Tibial artery (tissue), 4 donors: ENCODE data around the gene PRAC2.

ENCODE experiments used
- DNase-seq, 2 donors: peaks; one replicate each; pipeline ENCODE4 v3.0.0-alpha.2; 2019
- H3K27ac ChIP-seq, 2 donors: fragments of 200-600 bp; sonication (generic) in 1 of 2; 1 replicate in 1 of 2; 2 replicates in 1 of 2; pipeline ENCODE4 v1.5.1; 2018 to 2019; ENCODE audit warnings: mild to moderate bottlenecking in 1 of 2
- H3K27me3 ChIP-seq, 2 donors: fragments of 200-600 bp; sonication (generic) in 1 of 2; one replicate each; pipeline versions ENCODE4 v1.5.1 to v1.6.0; 2016 to 2019
- H3K36me3 ChIP-seq, 3 donors: fragments of 200-600 bp; sonication (generic) in 2 of 3; one replicate each; pipeline ENCODE4 v1.5.1; 2016 to 2019; ENCODE audit warnings: mild to moderate bottlenecking in 2 of 3
- H3K4me1 ChIP-seq, 4 donors: fragments of 200-600 bp; sonication (generic) in 2 of 4; 1 replicate in 3 of 4; 2 replicates in 1 of 4; pipeline ENCODE4 v1.5.1; 2016 to 2019
- H3K4me3 ChIP-seq, 2 donors: fragments of 200-600 bp; sonication (generic) in 1 of 2; 1 replicate in 1 of 2; 2 replicates in 1 of 2; pipeline ENCODE4 v1.5.1; 2018 to 2019; ENCODE audit warnings: mild to moderate bottlenecking in 2 of 2
- H3K9me3 ChIP-seq, 3 donors: fragments of 200-600 bp; sonication (generic) in 1 of 3; one replicate each; pipeline ENCODE4 v1.5.1; 2016 to 2019
- intact Hi-C: fragments of 100-400 bp; cut with DNase I; formaldehyde crosslinking; loops from one replicate; pipeline ENCODE4 v1.15.0; 2023; ENCODE audit warnings: low total_unique reads
- TF ChIP-seq, protein P1 (sequence below), 2 experiments: fragments of 200-600 bp in 1 of 2; fragments of 450-650 bp in 1 of 2; IDR thresholded peaks; one replicate each; pipeline ENCODE4 v1.5.1; 2017 to 2019; ENCODE audit warnings: antibody characterized with exemption in 2 of 2, mild to moderate bottlenecking in 1 of 2, moderate library complexity in 1 of 2

Gene PRAC2

GRCh38 chr17:48690655-48691054, 32.3 kb upstream of the PRAC2 start:
- H3K36me3 ChIP-seq: no peaks in the 10 kb centered on the region
- no peak for DNase-seq
- H3K27me3 ChIP-seq: peaks cover 0 to 37% of the 10 kb centered on the region in 2 donors
- TF ChIP-seq, protein P1, sequence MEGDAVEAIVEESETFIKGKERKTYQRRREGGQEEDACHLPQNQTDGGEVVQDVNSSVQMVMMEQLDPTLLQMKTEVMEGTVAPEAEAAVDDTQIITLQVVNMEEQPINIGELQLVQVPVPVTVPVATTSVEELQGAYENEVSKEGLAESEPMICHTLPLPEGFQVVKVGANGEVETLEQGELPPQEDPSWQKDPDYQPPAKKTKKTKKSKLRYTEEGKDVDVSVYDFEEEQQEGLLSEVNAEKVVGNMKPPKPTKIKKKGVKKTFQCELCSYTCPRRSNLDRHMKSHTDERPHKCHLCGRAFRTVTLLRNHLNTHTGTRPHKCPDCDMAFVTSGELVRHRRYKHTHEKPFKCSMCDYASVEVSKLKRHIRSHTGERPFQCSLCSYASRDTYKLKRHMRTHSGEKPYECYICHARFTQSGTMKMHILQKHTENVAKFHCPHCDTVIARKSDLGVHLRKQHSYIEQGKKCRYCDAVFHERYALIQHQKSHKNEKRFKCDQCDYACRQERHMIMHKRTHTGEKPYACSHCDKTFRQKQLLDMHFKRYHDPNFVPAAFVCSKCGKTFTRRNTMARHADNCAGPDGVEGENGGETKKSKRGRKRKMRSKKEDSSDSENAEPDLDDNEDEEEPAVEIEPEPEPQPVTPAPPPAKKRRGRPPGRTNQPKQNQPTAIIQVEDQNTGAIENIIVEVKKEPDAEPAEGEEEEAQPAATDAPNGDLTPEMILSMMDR (IDR thresholded peaks at IDR 0.05): no peak
- H3K4me3 ChIP-seq: no peak overlapping the region
- peaks cover 0 to 9% (median 0%) of the 10 kb centered on the region in 3 donors for H3K9me3 ChIP-seq
- H3K4me1 ChIP-seq: no peaks in the 10 kb centered on the region
- intact Hi-C loops: no loop called here
- H3K27ac ChIP-seq: no peak overlapping the region

- DNase-seq: no peak
- no peak overlapping the region for H3K27ac ChIP-seq
- H3K4me1 ChIP-seq: no peaks in the 10 kb centered on the region
- no peaks in the 10 kb centered on the region for H3K36me3 ChIP-seq
- TF ChIP-seq, protein P1 (IDR thresholded peaks at IDR 0.05): no peak
- intact Hi-C loops: no loop called here
- peaks cover 0 to 9% (median 0%) of the 10 kb centered on the region in 3 donors for H3K9me3 ChIP-seq
- peaks cover 0 to 43% of the 10 kb centered on the region in 2 donors for H3K27me3 ChIP-seq
- no peak overlapping the region for H3K4me3 ChIP-seq
These were observed 30.9 kb upstream of the PRAC2 start for GRCh38 chr17:48692049-48692448.

- Histone ChIP-seq H3K9me3 (peaks cover 0 to 9% (median 0%) of the 10 kb centered on the region in 3 donors), H3K36me3 (no peaks in the 10 kb centered on the region), H3K27me3 (peaks cover 0 to 41% of the 10 kb centered on the region in 2 donors), H3K4me3 (no peak overlapping the region), H3K27ac (no peak overlapping the region), H3K4me1 (no peaks in the 10 kb centered on the region)
- DNase-seq: no peak
- TF ChIP-seq, protein P1 (IDR thresholded peaks at IDR 0.05): no peak
- intact Hi-C loops: no loop called here
These were observed 29.8 kb upstream of the PRAC2 start for GRCh38 chr17:48693178-48693577.

DNA sequence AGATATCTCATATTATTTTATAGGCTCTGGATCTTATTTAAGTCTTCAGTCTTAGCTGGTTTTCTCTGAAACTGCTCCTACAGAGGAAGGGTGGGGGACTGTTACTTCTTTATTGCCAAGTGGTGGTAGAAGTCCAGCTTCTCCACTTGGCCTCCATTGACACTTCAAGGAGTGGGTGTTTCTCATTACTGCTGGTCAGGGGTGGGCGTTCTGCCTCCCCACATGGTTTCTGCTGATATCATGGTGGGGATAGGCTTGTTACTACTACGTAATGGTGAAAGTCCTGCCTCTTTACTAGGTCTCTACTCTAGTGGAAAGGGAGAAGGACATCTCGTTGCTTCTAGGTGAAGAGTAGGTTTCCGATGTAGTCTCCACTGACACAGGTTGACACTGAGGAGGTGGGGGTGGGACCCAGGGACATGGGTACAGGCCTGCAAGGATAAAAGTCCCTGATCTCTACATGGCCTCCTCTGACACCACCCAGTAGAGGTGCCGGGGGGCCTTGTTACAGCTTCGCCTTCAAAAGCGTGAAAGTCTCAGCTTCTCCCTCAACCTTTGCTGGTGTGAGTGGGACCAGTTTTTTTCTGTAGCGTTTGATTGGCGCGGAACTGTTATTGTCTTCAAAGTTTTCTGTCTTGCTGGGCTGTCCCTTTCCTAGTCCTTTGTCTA, 21.0 kb upstream of the PRAC2 start:
- Histone ChIP-seq H3K9me3 (no peaks in the 10 kb centered on the region), H3K4me3 (no peak overlapping the region), H3K4me1 (no peaks in the 10 kb centered on the region), H3K27me3 (peaks cover 0 to 71% of the 10 kb centered on the region in 2 donors), H3K36me3 (no peaks in the 10 kb centered on the region), H3K27ac (no peak overlapping the region)
- intact Hi-C loops: no loop called here
- DNase-seq: no peak
- TF ChIP-seq, protein P1 (IDR thresholded peaks at IDR 0.05): no peak

DNA sequence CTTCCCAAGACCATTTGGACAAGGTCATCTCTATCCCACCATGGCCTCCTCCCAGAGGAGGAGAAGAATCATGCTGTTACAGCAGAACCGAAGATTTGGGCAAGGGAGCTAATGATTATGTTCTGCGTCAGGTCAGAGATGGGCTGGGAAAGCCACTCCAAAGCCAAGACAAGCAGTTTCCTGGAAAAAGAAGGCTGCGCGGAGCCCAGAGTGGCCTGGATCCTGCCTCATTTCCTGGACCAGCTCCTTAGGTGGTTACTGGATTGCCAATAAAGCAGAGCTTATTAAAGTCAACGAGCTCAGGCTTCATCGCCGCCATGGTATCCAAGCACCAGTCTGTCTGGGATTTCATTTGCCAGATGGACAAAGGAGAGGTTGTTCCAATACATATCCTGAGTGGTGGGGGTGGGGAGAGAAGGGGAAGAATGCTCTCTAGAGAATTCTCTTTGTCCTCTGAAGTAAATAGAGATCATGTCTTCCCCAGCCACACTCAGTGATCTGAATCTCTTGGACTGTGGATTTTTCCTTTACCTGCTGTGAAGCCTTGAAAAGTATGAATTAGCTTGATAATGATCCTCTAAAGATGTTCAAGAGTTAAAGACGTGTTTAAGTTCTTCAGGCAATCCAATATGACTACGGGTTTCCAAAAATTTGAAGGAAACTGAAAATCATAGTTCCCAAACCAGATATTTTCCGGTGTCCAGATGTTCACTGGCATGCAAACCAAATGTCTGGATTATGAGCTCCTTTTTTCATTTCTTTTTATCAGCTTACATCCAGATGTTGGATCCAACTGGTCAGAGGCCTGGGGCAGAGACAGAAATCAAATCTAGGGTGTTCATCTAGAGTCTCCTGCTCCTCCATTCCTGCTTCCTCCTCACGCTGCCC, 18.4 kb upstream of the PRAC2 start:
- TF ChIP-seq, protein P1 (IDR thresholded peaks at IDR 0.05): no peak
- H3K27ac ChIP-seq: no peak overlapping the region
- H3K4me3 ChIP-seq: no peak overlapping the region
- H3K4me1 ChIP-seq: no peaks in the 10 kb centered on the region
- intact Hi-C loops: no loop called here
- no peak for DNase-seq
- no peaks in the 10 kb centered on the region for H3K36me3 ChIP-seq
- H3K9me3 ChIP-seq: no peaks in the 10 kb centered on the region
- peaks cover 0 to 79% of the 10 kb centered on the region in 2 donors for H3K27me3 ChIP-seq
